ENCODE data around the gene KCNE4. TPM values are rescaled to one million over a fixed set of nuclear protein-coding genes. Genes with fewer than 3 reads are reported as not detected.

The KCNE4 gene
- total and polyA plus RNA-seq, 2 donors (not counting 1 experiment from before 2014, with no cell fraction given): 17.8 to 25.3 TPM

DNA sequence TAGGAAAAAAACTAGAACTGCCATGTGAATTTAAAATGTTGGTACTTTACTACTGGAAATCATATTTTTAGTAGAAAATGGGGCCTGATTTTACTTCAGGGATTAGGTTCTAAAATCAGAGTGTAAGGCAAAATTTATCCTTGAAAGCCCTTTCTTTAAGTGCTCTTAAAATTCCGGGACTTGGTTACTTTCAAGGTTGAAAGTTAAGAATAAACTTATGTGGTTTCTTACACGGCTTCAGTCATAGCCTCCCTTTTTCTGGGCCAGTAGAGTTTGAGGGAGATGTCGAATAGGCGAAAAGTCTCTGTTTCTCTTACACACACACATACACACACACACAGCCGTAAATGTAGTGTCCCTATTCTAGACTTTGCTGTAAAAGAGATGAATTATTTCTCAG is 13.1 kb downstream of the KCNE4 start:
- H4K20me1 ChIP-seq (ENCODE audit: control insufficient read depth, extremely low read depth, insufficient read depth, low read length): no peaks in the 10 kb centered on the region
- H3K9me3 ChIP-seq (ENCODE audit: control insufficient read depth, insufficient read depth, low read depth, low read length): no peaks in the 10 kb centered on the region
- H3K4me3 ChIP-seq (replicated peaks in 1 of 4; ENCODE audit: control extremely low read depth in 1 of 4, insufficient read depth in 1 of 4, low read depth in 3 of 4, low read length in 4 of 4): no peak overlapping the region
- H3K79me2 ChIP-seq (ENCODE audit: control insufficient read depth, insufficient read depth, low read length): no peaks in the 10 kb centered on the region
- no peak overlapping the region for H3K4me2 ChIP-seq (ENCODE audit: extremely low read depth, insufficient read depth, low read length)
- H3K9ac ChIP-seq (ENCODE audit: insufficient read depth, low read length): no peak overlapping the region
- no peak overlapping the region for H3K27ac ChIP-seq (ENCODE audit: insufficient read depth, low read length)
- no peaks in the 10 kb centered on the region for H3K36me3 ChIP-seq (ENCODE audit: control insufficient read depth, insufficient read depth, low read length)
- DNase-seq (ENCODE audit: low read depth in 2 of 2): no peak
- no peak overlapping the region for H2AFZ ChIP-seq (ENCODE audit: low read length)
- no peak for TF ChIP-seq EZH2 (IDR thresholded peaks at IDR 0.05; ENCODE audit: low read length, missing control alignments)
- TF ChIP-seq CTCF (conservative IDR thresholded peaks at IDR 0.05 in 1 of 2, IDR thresholded peaks at IDR 0.05 in 1 of 2; ENCODE audit: low read depth in 1 of 2, low read length in 2 of 2): no peak
- H3K27me3 ChIP-seq (ENCODE audit: control insufficient read depth, insufficient read depth, low read length): no peaks in the 10 kb centered on the region
- peaks cover 2% of the 10 kb centered on the region for H3K4me1 ChIP-seq (ENCODE audit: control insufficient read depth, extremely low read depth, insufficient read depth, low read length)

GRCh38 chr2:223066721-223067120 is 14.7 kb downstream of the KCNE4 start:
- H3K9me3 ChIP-seq (ENCODE audit: control insufficient read depth, insufficient read depth, low read depth, low read length): no peaks in the 10 kb centered on the region
- no peak for TF ChIP-seq EZH2 (IDR thresholded peaks at IDR 0.05; ENCODE audit: low read length, missing control alignments)
- TF ChIP-seq CTCF (conservative IDR thresholded peaks at IDR 0.05 in 1 of 2, IDR thresholded peaks at IDR 0.05 in 1 of 2; ENCODE audit: low read depth in 1 of 2, low read length in 2 of 2): no peak
- no peaks in the 10 kb centered on the region for H4K20me1 ChIP-seq (ENCODE audit: control insufficient read depth, extremely low read depth, insufficient read depth, low read length)
- no peak overlapping the region for H3K4me2 ChIP-seq (ENCODE audit: extremely low read depth, insufficient read depth, low read length)
- H3K9ac ChIP-seq (ENCODE audit: insufficient read depth, low read length): no peak overlapping the region
- DNase-seq (ENCODE audit: low read depth in 2 of 2): no peak
- H3K27me3 ChIP-seq (ENCODE audit: control insufficient read depth, insufficient read depth, low read length): no peaks in the 10 kb centered on the region
- H3K4me3 ChIP-seq (replicated peaks in 1 of 4; ENCODE audit: control extremely low read depth in 1 of 4, insufficient read depth in 1 of 4, low read depth in 3 of 4, low read length in 4 of 4): no peak overlapping the region
- no peak overlapping the region for H2AFZ ChIP-seq (ENCODE audit: low read length)
- no peaks in the 10 kb centered on the region for H3K36me3 ChIP-seq (ENCODE audit: control insufficient read depth, insufficient read depth, low read length)
- H3K79me2 ChIP-seq (ENCODE audit: control insufficient read depth, insufficient read depth, low read length): no peaks in the 10 kb centered on the region
- H3K4me1 ChIP-seq (ENCODE audit: control insufficient read depth, extremely low read depth, insufficient read depth, low read length): peaks cover under 1% of the 10 kb centered on the region
- H3K27ac ChIP-seq (ENCODE audit: insufficient read depth, low read length): no peak overlapping the region

DNA sequence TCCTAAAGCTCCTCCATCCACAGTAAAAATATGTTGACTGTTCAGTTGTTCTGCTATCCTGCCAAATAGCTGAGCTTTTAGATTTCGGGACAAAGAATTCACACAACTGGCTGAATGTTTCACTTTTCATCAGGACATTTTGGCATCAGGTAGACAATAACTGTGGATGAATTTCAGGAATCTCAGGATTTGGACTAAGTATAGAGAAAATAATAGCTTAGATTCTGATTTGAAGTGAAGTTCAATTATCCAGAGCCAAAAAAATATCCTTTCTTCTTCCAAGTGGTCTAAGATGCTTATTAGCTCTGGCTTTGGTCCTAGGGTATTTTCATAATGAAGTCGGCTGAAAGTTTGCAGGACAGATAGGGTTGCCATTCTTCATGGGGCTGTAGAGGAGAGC is 16.1 kb downstream of the KCNE4 start:
- Histone ChIP-seq H2AFZ (ENCODE audit: low read length) (no peak overlapping the region), H4K20me1 (ENCODE audit: control insufficient read depth, extremely low read depth, insufficient read depth, low read length) (no peaks in the 10 kb centered on the region), H3K79me2 (ENCODE audit: control insufficient read depth, insufficient read depth, low read length) (no peaks in the 10 kb centered on the region), H3K9me3 (ENCODE audit: control insufficient read depth, insufficient read depth, low read depth, low read length) (no peaks in the 10 kb centered on the region), H3K27ac (ENCODE audit: insufficient read depth, low read length) (no peak overlapping the region), H3K4me3 (replicated peaks in 1 of 4; ENCODE audit: control extremely low read depth in 1 of 4, insufficient read depth in 1 of 4, low read depth in 3 of 4, low read length in 4 of 4) (no peak overlapping the region), H3K36me3 (ENCODE audit: control insufficient read depth, insufficient read depth, low read length) (no peaks in the 10 kb centered on the region), H3K4me2 (ENCODE audit: extremely low read depth, insufficient read depth, low read length) (no peak overlapping the region), H3K27me3 (ENCODE audit: control insufficient read depth, insufficient read depth, low read length) (no peaks in the 10 kb centered on the region), H3K9ac (ENCODE audit: insufficient read depth, low read length) (no peak overlapping the region), H3K4me1 (ENCODE audit: control insufficient read depth, extremely low read depth, insufficient read depth, low read length) (no peaks in the 10 kb centered on the region)
- no peak for DNase-seq (ENCODE audit: low read depth in 2 of 2)
- TF ChIP-seq EZH2 (IDR thresholded peaks at IDR 0.05; ENCODE audit: low read length, missing control alignments) (no peak), CTCF (conservative IDR thresholded peaks at IDR 0.05 in 1 of 2, IDR thresholded peaks at IDR 0.05 in 1 of 2; ENCODE audit: low read depth in 1 of 2, low read length in 2 of 2) (no peak)

All from fibroblast of lung (primary cell).